ENCODE results near the gene NUDT4. TPM values are rescaled to one million over a fixed set of nuclear protein-coding genes. Genes with fewer than 3 reads are reported as not detected.
A peak's percentile ranks its signal among the peaks of the same experiment; 100 is the strongest.

NUDT4 gene
- total and polyA plus RNA-seq, 2 of the 13 experiments (the other 11 are each of a cell fraction or from before 2014, with no cell fraction given) = 37.3 to 70.1 TPM

DNA sequence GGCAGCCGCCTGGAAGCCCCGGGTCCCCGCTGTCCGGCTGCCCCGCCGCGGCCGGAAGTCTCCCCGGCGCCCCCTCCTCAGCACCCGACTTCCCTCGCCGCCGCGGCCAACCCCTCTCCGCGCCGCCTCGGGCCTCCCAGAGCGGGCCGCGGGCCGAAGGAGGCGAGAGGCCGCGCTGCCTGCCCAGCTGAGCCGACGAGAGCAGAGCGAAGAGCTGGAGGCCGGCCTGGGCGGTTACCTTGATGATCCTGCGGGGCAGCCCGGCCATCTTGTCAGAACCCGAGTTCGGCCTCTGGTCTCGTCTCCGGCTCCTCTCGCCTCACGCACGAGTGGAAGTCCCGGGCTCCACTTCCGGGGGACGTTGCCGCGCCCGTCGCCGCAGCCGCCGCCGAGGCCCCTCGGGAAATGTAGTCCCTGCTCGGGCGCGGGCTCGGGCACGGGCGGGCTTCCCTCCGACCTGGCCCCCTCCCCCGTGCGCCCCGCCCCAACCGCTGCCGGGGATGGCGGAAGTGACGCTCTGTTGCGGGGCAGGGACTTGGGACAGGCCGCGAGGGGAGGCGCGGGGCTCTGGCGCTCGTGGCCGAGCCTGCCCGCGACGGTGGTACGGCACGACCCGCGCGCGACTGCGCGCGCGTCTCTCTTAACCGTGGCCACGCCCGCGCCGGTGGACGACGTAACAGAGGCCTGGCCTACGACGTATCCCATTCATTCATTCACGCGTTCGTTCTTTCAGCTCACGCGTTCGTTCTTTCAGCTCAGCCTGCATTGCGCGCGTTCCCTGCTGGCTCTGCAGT lies 64.1 kb downstream of the NUDT4 start, which contains the start of gene UBE2N (continued):
- TF ChIP-seq, protein P1, sequence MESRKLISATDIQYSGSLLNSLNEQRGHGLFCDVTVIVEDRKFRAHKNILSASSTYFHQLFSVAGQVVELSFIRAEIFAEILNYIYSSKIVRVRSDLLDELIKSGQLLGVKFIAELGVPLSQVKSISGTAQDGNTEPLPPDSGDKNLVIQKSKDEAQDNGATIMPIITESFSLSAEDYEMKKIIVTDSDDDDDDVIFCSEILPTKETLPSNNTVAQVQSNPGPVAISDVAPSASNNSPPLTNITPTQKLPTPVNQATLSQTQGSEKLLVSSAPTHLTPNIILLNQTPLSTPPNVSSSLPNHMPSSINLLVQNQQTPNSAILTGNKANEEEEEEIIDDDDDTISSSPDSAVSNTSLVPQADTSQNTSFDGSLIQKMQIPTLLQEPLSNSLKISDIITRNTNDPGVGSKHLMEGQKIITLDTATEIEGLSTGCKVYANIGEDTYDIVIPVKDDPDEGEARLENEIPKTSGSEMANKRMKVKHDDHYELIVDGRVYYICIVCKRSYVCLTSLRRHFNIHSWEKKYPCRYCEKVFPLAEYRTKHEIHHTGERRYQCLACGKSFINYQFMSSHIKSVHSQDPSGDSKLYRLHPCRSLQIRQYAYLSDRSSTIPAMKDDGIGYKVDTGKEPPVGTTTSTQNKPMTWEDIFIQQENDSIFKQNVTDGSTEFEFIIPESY (CRISPR knock-in tag; IDR thresholded peaks at IDR 0.05) = no peak
- TF ChIP-seq PLRG1 (conservative IDR thresholded peaks at IDR 0.05) (no peak), ZNF670 (CRISPR knock-in tag; IDR thresholded peaks at IDR 0.05; ENCODE audit: borderline replicate concordance) (peak; percentile 61; the same call in 1 of the 2 replicates), MZF1 (CRISPR knock-in tag; IDR thresholded peaks at IDR 0.05; ENCODE audit: borderline replicate concordance) (no peak), ZNF737 (CRISPR knock-in tag; IDR thresholded peaks at IDR 0.05; ENCODE audit: borderline replicate concordance) (no peak), TBX2 (CRISPR knock-in tag; IDR thresholded peaks at IDR 0.05; ENCODE audit: borderline replicate concordance) (peak; percentile 67; the same call in 1 of the 2 replicates), ZNF263 (CRISPR knock-in tag; IDR thresholded peaks at IDR 0.05) (peak; percentile 37; the same call in 1 of the 2 replicates), MAF1 (CRISPR knock-in tag; IDR thresholded peaks at IDR 0.05; ENCODE audit: borderline replicate concordance) (peak; percentile 14; the same call in 1 of the 2 replicates), ZFP90 (CRISPR knock-in tag; IDR thresholded peaks at IDR 0.05; ENCODE audit: borderline replicate concordance) (peak; percentile 73; the same call in 1 of the 2 replicates), ZNF34 (CRISPR knock-in tag; IDR thresholded peaks at IDR 0.05; ENCODE audit: borderline replicate concordance) (no peak), NCOA1 (CRISPR knock-in tag; IDR thresholded peaks at IDR 0.05) (peak; percentile 84; the same call in 1 of the 2 replicates)
- TF ChIP-seq, protein P2, sequence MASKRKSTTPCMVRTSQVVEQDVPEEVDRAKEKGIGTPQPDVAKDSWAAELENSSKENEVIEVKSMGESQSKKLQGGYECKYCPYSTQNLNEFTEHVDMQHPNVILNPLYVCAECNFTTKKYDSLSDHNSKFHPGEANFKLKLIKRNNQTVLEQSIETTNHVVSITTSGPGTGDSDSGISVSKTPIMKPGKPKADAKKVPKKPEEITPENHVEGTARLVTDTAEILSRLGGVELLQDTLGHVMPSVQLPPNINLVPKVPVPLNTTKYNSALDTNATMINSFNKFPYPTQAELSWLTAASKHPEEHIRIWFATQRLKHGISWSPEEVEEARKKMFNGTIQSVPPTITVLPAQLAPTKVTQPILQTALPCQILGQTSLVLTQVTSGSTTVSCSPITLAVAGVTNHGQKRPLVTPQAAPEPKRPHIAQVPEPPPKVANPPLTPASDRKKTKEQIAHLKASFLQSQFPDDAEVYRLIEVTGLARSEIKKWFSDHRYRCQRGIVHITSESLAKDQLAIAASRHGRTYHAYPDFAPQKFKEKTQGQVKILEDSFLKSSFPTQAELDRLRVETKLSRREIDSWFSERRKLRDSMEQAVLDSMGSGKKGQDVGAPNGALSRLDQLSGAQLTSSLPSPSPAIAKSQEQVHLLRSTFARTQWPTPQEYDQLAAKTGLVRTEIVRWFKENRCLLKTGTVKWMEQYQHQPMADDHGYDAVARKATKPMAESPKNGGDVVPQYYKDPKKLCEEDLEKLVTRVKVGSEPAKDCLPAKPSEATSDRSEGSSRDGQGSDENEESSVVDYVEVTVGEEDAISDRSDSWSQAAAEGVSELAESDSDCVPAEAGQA (IDR thresholded peaks at IDR 0.05; ENCODE audit: low read depth) = 0 out of 2 replicates have a peak, but pooled peaks have one; percentile 17
- TF ChIP-seq, protein P2 (CRISPR knock-in tag; IDR thresholded peaks at IDR 0.05; ENCODE audit: borderline replicate concordance) = no peak; the same call in 1 of the 2 replicates
- TF ChIP-seq, protein P3, sequence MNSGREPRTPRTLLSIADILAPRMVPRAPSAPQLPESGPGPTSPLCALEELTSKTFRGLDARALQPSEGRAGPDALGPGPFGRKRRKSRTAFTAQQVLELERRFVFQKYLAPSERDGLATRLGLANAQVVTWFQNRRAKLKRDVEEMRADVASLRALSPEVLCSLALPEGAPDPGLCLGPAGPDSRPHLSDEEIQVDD (CRISPR knock-in tag; IDR thresholded peaks at IDR 0.05; ENCODE audit: borderline replicate concordance) = no peak
- TF ChIP-seq, protein P4, sequence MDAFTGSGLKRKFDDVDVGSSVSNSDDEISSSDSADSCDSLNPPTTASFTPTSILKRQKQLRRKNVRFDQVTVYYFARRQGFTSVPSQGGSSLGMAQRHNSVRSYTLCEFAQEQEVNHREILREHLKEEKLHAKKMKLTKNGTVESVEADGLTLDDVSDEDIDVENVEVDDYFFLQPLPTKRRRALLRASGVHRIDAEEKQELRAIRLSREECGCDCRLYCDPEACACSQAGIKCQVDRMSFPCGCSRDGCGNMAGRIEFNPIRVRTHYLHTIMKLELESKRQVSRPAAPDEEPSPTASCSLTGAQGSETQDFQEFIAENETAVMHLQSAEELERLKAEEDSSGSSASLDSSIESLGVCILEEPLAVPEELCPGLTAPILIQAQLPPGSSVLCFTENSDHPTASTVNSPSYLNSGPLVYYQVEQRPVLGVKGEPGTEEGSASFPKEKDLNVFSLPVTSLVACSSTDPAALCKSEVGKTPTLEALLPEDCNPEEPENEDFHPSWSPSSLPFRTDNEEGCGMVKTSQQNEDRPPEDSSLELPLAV (CRISPR knock-in tag; conservative IDR thresholded peaks at IDR 0.05; ENCODE audit: low read depth) = no peak
- TF ChIP-seq, protein P5, sequence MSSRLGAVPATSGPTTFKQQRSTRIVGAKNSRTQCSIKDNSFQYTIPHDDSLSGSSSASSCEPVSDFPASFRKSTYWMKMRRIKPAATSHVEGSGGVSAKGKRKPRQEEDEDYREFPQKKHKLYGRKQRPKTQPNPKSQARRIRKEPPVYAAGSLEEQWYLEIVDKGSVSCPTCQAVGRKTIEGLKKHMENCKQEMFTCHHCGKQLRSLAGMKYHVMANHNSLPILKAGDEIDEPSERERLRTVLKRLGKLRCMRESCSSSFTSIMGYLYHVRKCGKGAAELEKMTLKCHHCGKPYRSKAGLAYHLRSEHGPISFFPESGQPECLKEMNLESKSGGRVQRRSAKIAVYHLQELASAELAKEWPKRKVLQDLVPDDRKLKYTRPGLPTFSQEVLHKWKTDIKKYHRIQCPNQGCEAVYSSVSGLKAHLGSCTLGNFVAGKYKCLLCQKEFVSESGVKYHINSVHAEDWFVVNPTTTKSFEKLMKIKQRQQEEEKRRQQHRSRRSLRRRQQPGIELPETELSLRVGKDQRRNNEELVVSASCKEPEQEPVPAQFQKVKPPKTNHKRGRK (CRISPR knock-in tag; IDR thresholded peaks at IDR 0.05) = no peak

All from HepG2 (cell line).